Measurements from ENCODE around the gene TSPAN33.

- TF ChIP-seq CTCF (IDR thresholded peaks at IDR 0.05; ENCODE audit: low read length) (no peak), EZH2 (IDR thresholded peaks at IDR 0.05; ENCODE audit: borderline replicate concordance, low read length) (no peak)
These were observed 45.3 kb downstream of the TSPAN33 start for GRCh38 chr7:129189661-129190310.
